MM.1S (cell line): Measurements from ENCODE around the gene MFAP3.

Experiments used
- CTCF ChIP-seq: fragments of 300-600 bp; sonication (generic); IDR thresholded peaks from 2 replicates; pipeline ENCODE4 v1.5.1; 2016; ENCODE audit warnings: antibody characterized with exemption, low read length, mixed read lengths
- EZH2 ChIP-seq: fragments of 300-600 bp; sonication (generic); optimal IDR thresholded peaks from 2 replicates; pipeline ENCODE3; 2017; ENCODE audit warnings: low read depth, mild to moderate bottlenecking, antibody characterized with exemption, low read length, mixed read lengths

DNA sequence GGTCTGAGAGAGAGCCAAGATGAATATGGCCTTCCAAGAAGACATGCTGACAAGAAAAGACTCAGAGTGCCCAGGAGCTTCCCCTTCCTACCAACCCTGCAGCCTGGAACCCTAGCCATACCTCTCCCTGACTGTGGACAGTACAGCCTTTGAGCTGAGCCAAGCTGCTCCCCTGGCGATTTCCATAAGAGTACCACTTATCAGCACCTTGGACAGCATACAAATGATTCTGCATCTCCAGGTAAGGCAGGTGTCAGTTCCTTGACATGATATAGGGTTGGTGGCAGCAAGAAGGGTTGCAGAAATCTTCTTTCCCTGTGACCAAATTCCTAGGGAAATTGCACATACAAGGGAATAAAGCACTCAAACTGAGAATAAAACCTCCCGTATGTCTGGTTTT is 58.3 kb downstream of the MFAP3 start:
- TF ChIP-seq CTCF (no peak), EZH2 (no peak)
